ENCODE results near the gene DOCK2.

DOCK2 gene

GRCh38 chr5:169956756-169957155 is 319.7 kb downstream of the DOCK2 start (continued):
- TF ChIP-seq ZNF280C (tag by site-specific recombination; IDR thresholded peaks at IDR 0.05) (no peak), ZNF211 (tag by site-specific recombination; IDR thresholded peaks at IDR 0.05; ENCODE audit: low read depth) (no peak), ZNF600 (tag by site-specific recombination; IDR thresholded peaks at IDR 0.05) (no peak)

DNA sequence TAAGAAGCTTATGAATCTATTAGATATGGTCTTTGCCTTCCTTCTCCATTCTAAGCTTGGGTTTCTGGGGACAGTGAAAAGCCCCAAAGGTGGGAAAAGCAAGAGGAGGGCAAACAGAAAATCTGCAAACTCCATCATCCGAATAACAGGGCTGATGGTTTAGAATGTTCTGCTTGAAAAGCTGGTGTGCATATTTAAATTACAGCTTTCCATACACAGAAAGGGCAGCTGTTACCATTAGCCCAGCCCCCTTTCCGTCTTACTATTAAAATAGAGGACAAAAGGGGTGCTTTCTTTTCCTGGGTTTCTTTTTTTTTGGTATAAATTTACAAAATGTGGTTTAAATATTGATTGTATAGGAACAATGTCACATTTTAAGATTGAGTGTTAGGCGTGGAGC is 321.2 kb downstream of the DOCK2 start:
- Histone ChIP-seq H3K27ac (ENCODE audit: extremely low read depth, low read depth, low read length) (no peak overlapping the region), H3K36me3 (ENCODE audit: control insufficient read depth in 2 of 2, insufficient read depth in 1 of 2, low read length in 2 of 2) (no peaks in the 10 kb centered on the region), H3K4me1 (ENCODE audit: control insufficient read depth, insufficient read depth, low read length) (no peaks in the 10 kb centered on the region), H3K9me3 (ENCODE audit: control insufficient read depth, insufficient read depth, low read depth, low read length) (no peaks in the 10 kb centered on the region), H3K4me3 (ENCODE audit: low read depth, low read length) (no peak overlapping the region)
- ChIA-PET POLR2A (interaction anchor here (0.5 kb wide), 1 partner anchor 216 kb away, joined by 8 read pairs; no protein-coding TSS in a partner anchor), CTCF (interaction anchor here (1.3 kb wide), 1 partner anchor 22 kb away, joined by 3 read pairs; no protein-coding TSS in a partner anchor)
- TF ChIP-seq ZNF843 (tag by site-specific recombination; IDR thresholded peaks at IDR 0.05) (no peak), ZNF488 (tag by site-specific recombination; IDR thresholded peaks at IDR 0.05) (no peak), ZNF561 (tag by site-specific recombination; IDR thresholded peaks at IDR 0.05; ENCODE audit: borderline replicate concordance) (no peak), ZNF529 (tag by site-specific recombination; IDR thresholded peaks at IDR 0.05; ENCODE audit: insufficient replicate concordance) (no peak), ZNF146 (tag by site-specific recombination; IDR thresholded peaks at IDR 0.05) (no peak), ZNF670 (tag by site-specific recombination; IDR thresholded peaks at IDR 0.05; ENCODE audit: low read depth) (no peak), ZNF48 (tag by site-specific recombination; IDR thresholded peaks at IDR 0.05) (no peak), ZNF521 (tag by site-specific recombination; IDR thresholded peaks at IDR 0.05) (no peak), ZNF223 (tag by site-specific recombination; IDR thresholded peaks at IDR 0.05) (no peak), ZNF501 (tag by site-specific recombination; IDR thresholded peaks at IDR 0.05) (no peak), ZNF707 (tag by site-specific recombination; IDR thresholded peaks at IDR 0.05) (no peak), ZNF677 (tag by site-specific recombination; IDR thresholded peaks at IDR 0.05) (no peak), ZNF768 (tag by site-specific recombination; IDR thresholded peaks at IDR 0.05) (no peak)

DNA sequence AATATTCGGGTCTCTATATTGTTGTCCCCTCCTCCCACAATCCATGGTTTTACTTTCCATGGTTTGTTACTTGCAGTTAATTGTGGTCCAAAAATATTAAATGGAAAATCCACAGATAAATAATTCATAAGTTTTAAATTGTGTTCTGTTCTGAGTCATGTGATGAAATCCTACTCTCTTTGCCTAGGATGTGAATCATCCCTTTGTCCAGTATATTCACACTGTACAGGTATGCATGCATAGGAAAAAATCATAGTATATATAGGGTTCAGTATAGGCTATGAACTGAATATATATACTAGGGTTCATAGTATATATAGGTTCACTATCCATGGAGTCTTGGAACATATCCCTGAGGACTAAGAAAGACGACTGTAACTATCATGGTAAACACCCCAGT is 323.6 kb downstream of the DOCK2 start:
- no peak overlapping the region for H3K4me3 ChIP-seq (ENCODE audit: low read depth, low read length)
- TF ChIP-seq ZFHX2 (tag by site-specific recombination; conservative IDR thresholded peaks at IDR 0.05) (no peak), ZNF404 (tag by site-specific recombination; IDR thresholded peaks at IDR 0.05) (no peak), ZNF174 (tag by site-specific recombination; IDR thresholded peaks at IDR 0.05) (no peak), ZNF514 (tag by site-specific recombination; IDR thresholded peaks at IDR 0.05) (no peak)
- no peaks in the 10 kb centered on the region for H3K9me3 ChIP-seq (ENCODE audit: control insufficient read depth, insufficient read depth, low read depth, low read length)
- CTCF ChIA-PET, result no interaction called here
- no peak overlapping the region for H3K27ac ChIP-seq (ENCODE audit: extremely low read depth, low read depth, low read length)
- POLR2A ChIA-PET, result no interaction called here
- H3K36me3 ChIP-seq (ENCODE audit: control insufficient read depth in 2 of 2, insufficient read depth in 1 of 2, low read length in 2 of 2), result no peaks in the 10 kb centered on the region
- no peaks in the 10 kb centered on the region for H3K4me1 ChIP-seq (ENCODE audit: control insufficient read depth, insufficient read depth, low read length)

DNA sequence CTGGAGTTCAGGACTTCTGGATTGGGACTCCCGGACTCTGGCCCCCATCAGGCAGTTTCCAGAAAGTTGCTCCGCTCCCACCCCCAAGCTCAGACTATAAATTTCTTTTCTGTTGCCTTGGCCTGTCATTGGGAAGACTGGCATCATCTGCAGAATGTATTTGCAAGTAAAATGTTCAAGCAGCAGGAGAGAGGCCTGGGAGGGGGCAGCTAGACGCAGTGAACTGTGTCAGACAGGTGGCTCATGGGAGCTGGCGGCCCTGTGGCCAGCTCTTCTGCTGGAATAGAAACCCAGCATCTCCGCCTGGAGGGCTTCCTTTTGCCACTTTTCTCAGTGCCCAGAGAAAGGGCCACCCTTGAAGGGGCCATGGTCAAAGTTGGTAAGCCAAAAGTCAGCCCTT is 327.2 kb downstream of the DOCK2 start:
- no peak overlapping the region for H3K4me3 ChIP-seq (ENCODE audit: low read depth, low read length)
- H3K4me1 ChIP-seq (ENCODE audit: control insufficient read depth, insufficient read depth, low read length), result no peaks in the 10 kb centered on the region
- H3K36me3 ChIP-seq (ENCODE audit: control insufficient read depth in 2 of 2, insufficient read depth in 1 of 2, low read length in 2 of 2), result no peaks in the 10 kb centered on the region
- ChIA-PET POLR2A (no interaction called here), CTCF (interaction anchor here (2.5 kb wide), 1 partner anchor 16 kb away, joined by 14 read pairs; the partner anchor contains the start of gene INSYN2B)
- H3K27ac ChIP-seq (ENCODE audit: extremely low read depth, low read depth, low read length), result no peak overlapping the region
- no peaks in the 10 kb centered on the region for H3K9me3 ChIP-seq (ENCODE audit: control insufficient read depth, insufficient read depth, low read depth, low read length)
- TF ChIP-seq, protein P1, sequence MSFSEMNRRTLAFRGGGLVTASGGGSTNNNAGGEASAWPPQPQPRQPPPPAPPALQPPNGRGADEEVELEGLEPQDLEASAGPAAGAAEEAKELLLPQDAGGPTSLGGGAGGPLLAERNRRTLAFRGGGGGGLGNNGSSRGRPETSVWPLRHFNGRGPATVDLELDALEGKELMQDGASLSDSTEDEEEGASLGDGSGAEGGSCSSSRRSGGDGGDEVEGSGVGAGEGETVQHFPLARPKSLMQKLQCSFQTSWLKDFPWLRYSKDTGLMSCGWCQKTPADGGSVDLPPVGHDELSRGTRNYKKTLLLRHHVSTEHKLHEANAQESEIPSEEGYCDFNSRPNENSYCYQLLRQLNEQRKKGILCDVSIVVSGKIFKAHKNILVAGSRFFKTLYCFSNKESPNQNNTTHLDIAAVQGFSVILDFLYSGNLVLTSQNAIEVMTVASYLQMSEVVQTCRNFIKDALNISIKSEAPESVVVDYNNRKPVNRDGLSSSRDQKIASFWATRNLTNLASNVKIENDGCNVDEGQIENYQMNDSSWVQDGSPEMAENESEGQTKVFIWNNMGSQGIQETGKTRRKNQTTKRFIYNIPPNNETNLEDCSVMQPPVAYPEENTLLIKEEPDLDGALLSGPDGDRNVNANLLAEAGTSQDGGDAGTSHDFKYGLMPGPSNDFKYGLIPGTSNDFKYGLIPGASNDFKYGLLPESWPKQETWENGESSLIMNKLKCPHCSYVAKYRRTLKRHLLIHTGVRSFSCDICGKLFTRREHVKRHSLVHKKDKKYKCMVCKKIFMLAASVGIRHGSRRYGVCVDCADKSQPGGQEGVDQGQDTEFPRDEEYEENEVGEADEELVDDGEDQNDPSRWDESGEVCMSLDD (tag by site-specific recombination; IDR thresholded peaks at IDR 0.05), result no peak
- TF ChIP-seq ZNF280C (tag by site-specific recombination; IDR thresholded peaks at IDR 0.05) (no peak), ZNF558 (tag by site-specific recombination; IDR thresholded peaks at IDR 0.05) (no peak), ZNF677 (tag by site-specific recombination; IDR thresholded peaks at IDR 0.05) (no peak), GLI4 (tag by site-specific recombination; IDR thresholded peaks at IDR 0.05) (no peak), ZNF140 (tag by site-specific recombination; IDR thresholded peaks at IDR 0.05) (no peak), FEZF1 (tag by site-specific recombination; IDR thresholded peaks at IDR 0.05) (no peak)

Data from HEK293 (cell line).